ENCODE data around the gene SELENOP. TPM values are rescaled to one million over a fixed set of nuclear protein-coding genes. Genes with fewer than 3 reads are reported as not detected.

Gene SELENOP, protein sequence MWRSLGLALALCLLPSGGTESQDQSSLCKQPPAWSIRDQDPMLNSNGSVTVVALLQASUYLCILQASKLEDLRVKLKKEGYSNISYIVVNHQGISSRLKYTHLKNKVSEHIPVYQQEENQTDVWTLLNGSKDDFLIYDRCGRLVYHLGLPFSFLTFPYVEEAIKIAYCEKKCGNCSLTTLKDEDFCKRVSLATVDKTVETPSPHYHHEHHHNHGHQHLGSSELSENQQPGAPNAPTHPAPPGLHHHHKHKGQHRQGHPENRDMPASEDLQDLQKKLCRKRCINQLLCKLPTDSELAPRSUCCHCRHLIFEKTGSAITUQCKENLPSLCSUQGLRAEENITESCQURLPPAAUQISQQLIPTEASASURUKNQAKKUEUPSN
- 0.65 and 1.3 TPM in 2 replicates for total RNA-seq

GRCh38 chr5:42811591-42812446 is at the start of gene SELENOP:
TSS of gene SELENOP (minus strand) at chr5:42811892. CDS start at chr5:42808353, 3,539 bp downstream.

DNA sequence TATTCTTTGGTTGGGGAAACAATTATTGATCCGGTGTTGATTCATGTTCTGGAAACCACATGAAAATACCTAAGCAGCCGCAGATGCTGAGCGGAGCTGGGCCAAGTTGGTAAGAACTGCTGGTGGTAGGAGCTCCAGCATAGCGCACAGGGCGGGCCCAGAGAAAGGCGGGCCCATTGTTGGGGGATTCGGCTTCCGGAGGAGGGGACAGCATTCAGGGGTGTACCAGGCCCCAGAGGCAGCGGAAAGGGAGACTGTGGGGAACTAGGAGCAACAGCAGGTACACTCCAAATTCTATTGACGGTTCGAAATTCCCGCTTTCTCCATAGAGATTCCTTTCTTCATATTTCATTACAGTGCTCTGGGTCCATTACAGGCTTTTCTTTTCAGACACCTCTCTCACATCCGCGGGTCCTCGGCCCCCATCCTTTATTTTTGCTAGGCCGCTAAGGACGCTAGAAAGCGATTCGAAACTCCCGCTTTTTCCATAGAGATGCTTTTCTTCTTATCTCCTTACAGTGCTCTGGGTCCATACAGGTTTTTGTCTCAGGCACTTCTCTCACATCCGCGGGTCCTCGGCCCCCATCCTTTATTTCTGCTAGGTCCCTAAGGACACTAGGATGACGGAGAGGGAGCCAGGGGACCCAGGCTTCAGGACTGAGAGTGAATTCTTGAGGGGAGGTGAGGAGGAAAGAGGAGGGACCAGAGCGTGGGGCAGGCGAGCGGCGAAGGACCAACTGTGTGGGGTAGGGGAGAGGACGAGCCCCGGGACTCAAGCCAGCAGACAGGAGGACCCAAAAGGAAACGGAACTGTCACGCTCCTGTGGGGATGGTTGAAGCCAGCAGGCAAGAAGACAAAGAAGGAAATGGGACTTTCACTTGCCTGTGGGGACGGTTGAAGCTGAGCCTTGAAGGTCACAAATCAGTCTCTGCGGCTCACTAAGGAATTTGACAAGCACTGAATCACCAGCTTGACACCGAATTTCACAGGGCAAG is 54.8 kb downstream of the SELENOP start, which contains the start of gene CCDC152:
TSS of gene CCDC152 (plus strand) at position 213 of the 996 bp plus-strand sequence. CDS start 2,304 bp downstream, outside the sequence.

Other genes starting within 250 kb of the SELENOP start
- gene CCDC152, start 55.1 kb downstream of the SELENOP start, total RNA-seq = 0.25 and 0.49 TPM in 2 replicates
- 1.1 and 7.4 TPM in 2 replicates for gene ANXA2R, start 228.4 kb upstream of the SELENOP start, total RNA-seq